Spleen (tissue), 11 donors: ENCODE data around the gene SLCO2A1. TPM values are rescaled to one million over a fixed set of nuclear protein-coding genes. Genes with fewer than 3 reads are reported as not detected.

ENCODE experiments used
- DNase-seq: peaks from one replicate; pipeline ENCODE4 v3.0.0-alpha.2; 2020
- H3K27ac ChIP-seq, 8 donors: fragments of 200-600 bp; sonication (generic) in 7 of 8; 1 replicate in 4 of 8; 2 replicates in 4 of 8; pipeline versions ENCODE4 v1.5.0 to v1.8.0; 2016 to 2021; ENCODE audit warnings: inconsistent platforms in 4 of 8, mild to moderate bottlenecking in 4 of 8, moderate library complexity in 1 of 8
- H3K27me3 ChIP-seq, 7 donors: fragments of 200-600 bp; sonication (generic) in 6 of 7; replicated peaks in 1 of 7; 1 replicate in 4 of 7; 2 replicates in 3 of 7; pipeline versions ENCODE4 v1.5.0 to v1.8.0; 2016 to 2021; ENCODE audit warnings: inconsistent platforms in 3 of 7, mild to moderate bottlenecking in 1 of 7
- H3K36me3 ChIP-seq, 6 donors: fragments of 200-600 bp; sonication (generic) in 5 of 6; 1 replicate in 4 of 6; 2 replicates in 2 of 6; pipeline versions ENCODE4 v1.5.0 to v1.8.0; 2016 to 2021; ENCODE audit warnings: inconsistent platforms in 2 of 6
- H3K4me1 ChIP-seq, 6 donors: fragments of 200-600 bp; sonication (generic) in 5 of 6; 1 replicate in 3 of 6; 2 replicates in 3 of 6; pipeline versions ENCODE4 v1.5.0 to v1.8.0; 2016 to 2021; ENCODE audit warnings: inconsistent platforms in 3 of 6
- H3K4me3 ChIP-seq, 8 donors: fragments of 200-600 bp; sonication (generic) in 7 of 8; 1 replicate in 4 of 8; 2 replicates in 4 of 8; pipeline versions ENCODE4 v1.5.0 to v1.8.0; 2016 to 2021; ENCODE audit warnings: inconsistent platforms in 4 of 8, mild to moderate bottlenecking in 4 of 8, moderate library complexity in 2 of 8
- H3K9me3 ChIP-seq, 8 donors: fragments of 200-600 bp; sonication (generic) in 7 of 8; 1 replicate in 4 of 8; 2 replicates in 4 of 8; pipeline versions ENCODE4 v1.5.0 to v1.8.0; 2016 to 2021; ENCODE audit warnings: inconsistent platforms in 4 of 8
- CTCF ChIP-seq, 11 experiments: fragments of 200-600 bp in 7 of 11; fragments of 450-650 bp in 4 of 11; sonication (generic) in 4 of 11; IDR thresholded peaks in 8 of 11; conservative IDR thresholded peaks in 3 of 11; 1 replicate in 7 of 11; 2 replicates in 4 of 11; pipeline versions ENCODE4 v1.4.0 to v1.8.0; 2016 to 2021; ENCODE audit warnings: antibody characterized with exemption in 11 of 11, inconsistent platforms in 4 of 11, mild to moderate bottlenecking in 1 of 11
- POLR2A ChIP-seq, 3 donors: fragments of 450-650 bp; IDR thresholded peaks; one replicate each; pipeline ENCODE4 v1.5.1; 2017; ENCODE audit warnings: antibody characterized with exemption in 3 of 3, mild to moderate bottlenecking in 1 of 3
- POLR2AphosphoS5 ChIP-seq, 3 donors: sonication (generic); formaldehyde crosslinking; IDR thresholded peaks; one replicate each; pipeline ENCODE4 v1.5.1; 2017; ENCODE audit warnings: antibody characterized with exemption in 3 of 3
- WGBS, 5 donors: extraction: QIAGEN DNeasy Blood & Tissue Kit in 3 of 5; methylation state at CpG; one replicate each; pipeline versions ENCODE4 v1.1.5 to v1.1.7; 2013 to 2018; 5-methylcytosine and 5-hydroxymethylcytosine counted together
- intact Hi-C: fragments of 100-400 bp; cut with DNase I; formaldehyde crosslinking; loops from one replicate; pipeline ENCODE4 v1.15.0; 2023; ENCODE audit warnings: low total_unique reads
- polyA plus RNA-seq, 3 donors: library from polyadenylated mRNA; stranded (reverse); fragments of 200-250 nt; gene quantifications; one replicate each; pipeline ENCODE4 v1.2.1, GENCODE V29; 2013
- total RNA-seq, 7 donors: library from RNA; depleted of rRNA in 3 of 7; stranded (reverse); fragments of >200 nt in 3 of 7; fragmentation: NEBNext Ultra II Directional in 4 of 7; extraction: Animal tissue kit (Norgen Biotek cat#: 25700) in 4 of 7; gene quantifications; one replicate each; pipeline versions ENCODE4 v1.1.0 to v1.2.1, GENCODE V29; 2016 to 2021
- donor health status: healthy with polysubstance abuse.
- donor health status: DM: no; HTN: no; CAD: no; lungs with moderate emphysema.
- donor health status: DM: no; HTN: no; CAD: no.
- donor health status: Bipolar disorder and iron deficiency.
- donor health status: healthy.
- donor health status: DM: no; HTN: no; CAD: no.
- donor health status: DM: yes; HTN: yes; CAD: no.

Gene SLCO2A1
- total and polyA plus RNA-seq, 10 donors = 4.8 to 118 (median 29.8) TPM

GRCh38 chr3:133887803-133888703 is 141.7 kb downstream of the SLCO2A1 start:
- no peaks in the 10 kb centered on the region for H3K36me3 ChIP-seq
- intact Hi-C loops = no loop called here
- H3K4me3 ChIP-seq = no peak overlapping the region
- peak; percentile 67 for DNase-seq
- WGBS, 5 donors = 37 to 47% (median 43%) methylated on average over 7 to 8 of the region's 8 CpGs
- TF ChIP-seq CTCF (IDR thresholded peaks at IDR 0.05 in 8 of 11, conservative IDR thresholded peaks at IDR 0.05 in 3 of 11) = no peak
- TF ChIP-seq POLR2AphosphoS5 (IDR thresholded peaks at IDR 0.05) = peak in 2 of 3 donors; percentile 18 to 20
- peaks cover 0 to 10% (median 0%) of the 10 kb centered on the region in 7 donors for H3K27me3 ChIP-seq
- H3K27ac ChIP-seq = peak overlapping the region in 4 of 8 donors; percentile 11 to 33 (median 20)
- peaks cover 0 to 16% (median 5%) of the 10 kb centered on the region in 6 donors for H3K4me1 ChIP-seq
- H3K9me3 ChIP-seq = no peaks in the 10 kb centered on the region

- Histone ChIP-seq H3K27ac (no peak overlapping the region), H3K27me3 (peaks cover 0 to 1% (median 0%) of the 10 kb centered on the region in 7 donors), H3K4me3 (no peak overlapping the region), H3K9me3 (no peaks in the 10 kb centered on the region), H3K4me1 (peaks cover 0 to 9% (median 0%) of the 10 kb centered on the region in 6 donors), H3K36me3 (no peaks in the 10 kb centered on the region)
- TF ChIP-seq CTCF (IDR thresholded peaks at IDR 0.05 in 8 of 11, conservative IDR thresholded peaks at IDR 0.05 in 3 of 11) = no peak
- TF ChIP-seq POLR2AphosphoS5 (IDR thresholded peaks at IDR 0.05) = no peak
- no peak for TF ChIP-seq POLR2A (IDR thresholded peaks at IDR 0.05)
- DNase-seq = no peak
- intact Hi-C loops = no loop called here
- WGBS, 5 donors = 75 to 82% (median 79%) methylated on average over 4 of the region's 4 CpGs
These were observed 142.5 kb downstream of the SLCO2A1 start for GRCh38 chr3:133887074-133887802.

GRCh38 chr3:133886031-133886722 is 143.5 kb downstream of the SLCO2A1 start:
- TF ChIP-seq CTCF (IDR thresholded peaks at IDR 0.05 in 8 of 11, conservative IDR thresholded peaks at IDR 0.05 in 3 of 11) (no peak), POLR2AphosphoS5 (IDR thresholded peaks at IDR 0.05) (no peak), POLR2A (IDR thresholded peaks at IDR 0.05) (no peak)
- no peak overlapping the region for H3K4me3 ChIP-seq
- 87 to 93% (median 88%) methylated on average over 7 of the region's 7 CpGs for WGBS, 5 donors
- peaks cover 0 to 4% (median 0%) of the 10 kb centered on the region in 8 donors for H3K9me3 ChIP-seq
- H3K27ac ChIP-seq = no peak overlapping the region
- DNase-seq = no peak
- intact Hi-C loops = no loop called here
- no peaks in the 10 kb centered on the region for H3K36me3 ChIP-seq
- peaks cover 0 to 9% (median 0%) of the 10 kb centered on the region in 6 donors for H3K4me1 ChIP-seq
- H3K27me3 ChIP-seq = no peaks in the 10 kb centered on the region
